B cell (primary cell): ENCODE results near the gene TIMMDC1. TPM values are rescaled to one million over a fixed set of nuclear protein-coding genes. Genes with fewer than 3 reads are reported as not detected.

ENCODE experiments used
- ATAC-seq: fragments of 200-7000 bp; cut with Tn5 transposase; one replicate; pipeline ENCODE4 v1.10.0; 2021; ENCODE audit warnings: low read depth, mild to moderate bottlenecking, moderate number of reproducible peaks, moderate library complexity
- CTCF ChIA-PET: fragments of 350-600 bp; sonication (Branson Sonifier 250); formaldehyde crosslinking; loops from one replicate; lab custom pipeline; 2021; ENCODE audit warnings: antibody characterized with exemption, inconsistent platforms; lab: Charles Lee
- POLR2A ChIA-PET: fragments of 350-600 bp; sonication (Branson Sonifier 250); formaldehyde crosslinking; loops from one replicate; lab custom pipeline; 2021; ENCODE audit warnings: antibody characterized with exemption; lab: Charles Lee
- DNase-seq: peaks from one replicate; pipeline ENCODE4 v3.0.0; 2013
- H2AFZ ChIP-seq: 2 replicates; pipeline ENCODE4 v1.6.1; 2012; ENCODE audit warnings: mild to moderate bottlenecking, low read depth, low read length; ENCODE audit not compliant: insufficient read depth, poor library complexity, severe bottlenecking
- H3K27ac ChIP-seq, 2 donors: 1 replicate in 1 of 2; 2 replicates in 1 of 2; pipeline ENCODE4 v1.5.1; 2012 to 2013; ENCODE audit warnings: low read length in 2 of 2, mild to moderate bottlenecking in 2 of 2, moderate library complexity in 1 of 2
- H3K27me3 ChIP-seq, 4 experiments: fragments of 200-600 bp in 1 of 4; sonication (generic) in 1 of 4; replicated peaks in 1 of 4; 1 replicate in 2 of 4; 2 replicates in 2 of 4; pipeline versions ENCODE4 v1.6.1 to v1.7.0; 2013 to 2016; ENCODE audit warnings: low read length in 3 of 4, mild to moderate bottlenecking in 2 of 4, mixed read lengths in 1 of 4, moderate library complexity in 1 of 4; ENCODE audit not compliant: insufficient read depth in 4 of 4, control insufficient read depth in 3 of 4; ENCODE audit errors: control extremely low read depth in 1 of 4
- H3K36me3 ChIP-seq, 2 experiments: replicated peaks in 1 of 2; 1 replicate in 1 of 2; 2 replicates in 1 of 2; pipeline versions ENCODE4 v1.6.1 to v1.7.1; 2013; ENCODE audit warnings: low read length in 1 of 2; ENCODE audit not compliant: insufficient read depth in 2 of 2, control insufficient read depth in 1 of 2; ENCODE audit errors: control extremely low read depth in 1 of 2, extremely low read depth in 1 of 2
- H3K4me1 ChIP-seq, 2 donors: fragments of 200-600 bp in 1 of 2; sonication (generic) in 1 of 2; 1 replicate in 1 of 2; 2 replicates in 1 of 2; pipeline versions ENCODE4 v1.5.1 to v1.6.1; 2013 to 2017; ENCODE audit warnings: low read length in 2 of 2; ENCODE audit not compliant: control insufficient read depth in 2 of 2, insufficient read depth in 2 of 2
- H3K4me2 ChIP-seq: replicated peaks from 2 replicates; pipeline ENCODE3; 2012; ENCODE audit warnings: mild to moderate bottlenecking, low read depth, low read length; ENCODE audit not compliant: poor library complexity, severe bottlenecking
- H3K4me3 ChIP-seq, 5 experiments: fragments of 200-600 bp in 1 of 5; sonication (generic) in 1 of 5; 1 replicate in 3 of 5; 2 replicates in 2 of 5; pipeline versions ENCODE4 v1.5.1 to v1.7.0; 2011 to 2016; ENCODE audit warnings: low read length in 4 of 5, mild to moderate bottlenecking in 4 of 5, low read depth in 2 of 5, control low read depth in 1 of 5, moderate library complexity in 1 of 5; ENCODE audit not compliant: insufficient read depth in 1 of 5; ENCODE audit errors: control extremely low read depth in 1 of 5, extremely low read depth in 1 of 5
- H3K79me2 ChIP-seq: fragments of 200-600 bp; sonication (generic); one replicate; pipeline ENCODE4 v1.6.0; 2016; ENCODE audit warnings: low read length; ENCODE audit not compliant: control insufficient read depth, insufficient read depth
- H3K9ac ChIP-seq: fragments of 200-600 bp; sonication (generic); 2 replicates; pipeline ENCODE4 v1.6.1; 2017; ENCODE audit warnings: mild to moderate bottlenecking, low read length, moderate library complexity
- H3K9me3 ChIP-seq, 3 donors: one replicate each; pipeline versions ENCODE4 v1.6.1 to v1.7.1; 2013; ENCODE audit warnings: low read length in 2 of 3; ENCODE audit not compliant: control insufficient read depth in 2 of 3, insufficient read depth in 1 of 3; ENCODE audit errors: control extremely low read depth in 1 of 3
- H4K20me1 ChIP-seq: 2 replicates; pipeline ENCODE4 v1.6.0; 2012; ENCODE audit warnings: mild to moderate bottlenecking, low read length; ENCODE audit not compliant: insufficient read depth, control insufficient read depth, poor library complexity, severe bottlenecking
- H3K27ac Mint-ChIP-seq: one replicate; pipeline ENCODE4 v1.8.0; 2021; ENCODE audit warnings: mixed read lengths
- H3K27me3 Mint-ChIP-seq: one replicate; pipeline ENCODE4 v1.8.0; 2021; ENCODE audit warnings: mixed read lengths
- H3K4me1 Mint-ChIP-seq: one replicate; pipeline ENCODE4 v1.8.0; 2021; ENCODE audit warnings: mixed read lengths
- H3K4me3 Mint-ChIP-seq: one replicate; pipeline ENCODE4 v1.8.0; 2021; ENCODE audit warnings: mixed read lengths
- H3K9me3 Mint-ChIP-seq: one replicate; pipeline ENCODE4 v1.8.0; 2022; ENCODE audit warnings: mixed read lengths; ENCODE audit not compliant: insufficient read depth
- CTCF ChIP-seq: fragments of 200-600 bp; IDR thresholded peaks from one replicate; pipeline ENCODE4 v1.8.0; 2022; ENCODE audit warnings: antibody characterized with exemption, mild to moderate bottlenecking
- EZH2 ChIP-seq: IDR thresholded peaks from 2 replicates; pipeline ENCODE4 v1.6.1; 2012; ENCODE audit warnings: borderline replicate concordance, low read depth, mild to moderate bottlenecking, moderate library complexity, low read length; ENCODE audit not compliant: insufficient read depth, poor library complexity, severe bottlenecking
- WGBS: methylation state at CpG from one replicate; pipeline ENCODE4 v1.1.5; 2013; ENCODE audit warnings: missing lambda C conversion rate; ENCODE audit not compliant: insufficient coverage; 5-methylcytosine and 5-hydroxymethylcytosine counted together
- intact Hi-C: fragments of 100-400 bp; cut with micrococcal nuclease; formaldehyde crosslinking; loops from one replicate; pipeline ENCODE4 v1.10.0; 2022
- polyA plus RNA-seq: library from polyadenylated mRNA; depleted of rRNA; stranded (reverse); fragments of >200 nt; gene quantifications from 2 replicates; pipeline ENCODE4 v1.2.3, GENCODE V29; 2012
- total RNA-seq, 2 donors: library from RNA; stranded (reverse); fragments of 120-200 nt in 1 of 2; gene quantifications; 1 replicate in 1 of 2; 2 replicates in 1 of 2; pipeline versions ENCODE4 v1.2.3 to v1.2.4, GENCODE V29; 2013 to 2022

Gene TIMMDC1
- total and polyA plus RNA-seq, 2 donors (not counting 1 experiment from before 2014, with no cell fraction given) = 50.5 to 58.5 TPM

- Mint-ChIP-seq H3K9me3 (no peaks in the 10 kb centered on the region), H3K27ac (no peak overlapping the region), H3K4me1 (peaks cover 19% of the 10 kb centered on the region), H3K4me3 (no peak overlapping the region), H3K27me3 (no peaks in the 10 kb centered on the region)
- no peak overlapping the region for H3K4me3 ChIP-seq
- TF ChIP-seq EZH2 (no peak), CTCF (no peak)
- no CpG with 5 or more reads among the region's 4 CpGs for WGBS
- POLR2A ChIA-PET = no interaction called here
- peaks cover 4% of the 10 kb centered on the region in 2 donors for H3K4me1 ChIP-seq
- H3K4me2 ChIP-seq = no peak overlapping the region
- CTCF ChIA-PET = no interaction called here
- H2AFZ ChIP-seq = no peak overlapping the region
- H3K9ac ChIP-seq = no peak overlapping the region
- H3K27me3 ChIP-seq = no peaks in the 10 kb centered on the region
- ATAC-seq (no peak), DNase-seq (no peak)
- H3K27ac ChIP-seq = no peak overlapping the region
- intact Hi-C loops = no loop called here
- H3K9me3 ChIP-seq = no peaks in the 10 kb centered on the region
- peaks cover 20% of the 10 kb centered on the region for H3K79me2 ChIP-seq
- peaks cover 13 to 80% of the 10 kb centered on the region in 2 experiments for H3K36me3 ChIP-seq
- H4K20me1 ChIP-seq = no peaks in the 10 kb centered on the region
These were observed 41.1 kb upstream of the TIMMDC1 start for GRCh38 chr3:119457246-119457645.
